NCI-H187 (cell line): ENCODE results near the gene BNC2.
"Not testable (repeated sequence)": the region's sequence is repeated elsewhere in the genome, so short reads cannot be mapped to it uniquely, and the experiment has no call there.

Source experiments
- DNase-seq, 2 experiments: peaks; one replicate each; lab custom pipeline; 2025; lab: John Stamatoyannopoulos, UW

Gene BNC2, protein sequence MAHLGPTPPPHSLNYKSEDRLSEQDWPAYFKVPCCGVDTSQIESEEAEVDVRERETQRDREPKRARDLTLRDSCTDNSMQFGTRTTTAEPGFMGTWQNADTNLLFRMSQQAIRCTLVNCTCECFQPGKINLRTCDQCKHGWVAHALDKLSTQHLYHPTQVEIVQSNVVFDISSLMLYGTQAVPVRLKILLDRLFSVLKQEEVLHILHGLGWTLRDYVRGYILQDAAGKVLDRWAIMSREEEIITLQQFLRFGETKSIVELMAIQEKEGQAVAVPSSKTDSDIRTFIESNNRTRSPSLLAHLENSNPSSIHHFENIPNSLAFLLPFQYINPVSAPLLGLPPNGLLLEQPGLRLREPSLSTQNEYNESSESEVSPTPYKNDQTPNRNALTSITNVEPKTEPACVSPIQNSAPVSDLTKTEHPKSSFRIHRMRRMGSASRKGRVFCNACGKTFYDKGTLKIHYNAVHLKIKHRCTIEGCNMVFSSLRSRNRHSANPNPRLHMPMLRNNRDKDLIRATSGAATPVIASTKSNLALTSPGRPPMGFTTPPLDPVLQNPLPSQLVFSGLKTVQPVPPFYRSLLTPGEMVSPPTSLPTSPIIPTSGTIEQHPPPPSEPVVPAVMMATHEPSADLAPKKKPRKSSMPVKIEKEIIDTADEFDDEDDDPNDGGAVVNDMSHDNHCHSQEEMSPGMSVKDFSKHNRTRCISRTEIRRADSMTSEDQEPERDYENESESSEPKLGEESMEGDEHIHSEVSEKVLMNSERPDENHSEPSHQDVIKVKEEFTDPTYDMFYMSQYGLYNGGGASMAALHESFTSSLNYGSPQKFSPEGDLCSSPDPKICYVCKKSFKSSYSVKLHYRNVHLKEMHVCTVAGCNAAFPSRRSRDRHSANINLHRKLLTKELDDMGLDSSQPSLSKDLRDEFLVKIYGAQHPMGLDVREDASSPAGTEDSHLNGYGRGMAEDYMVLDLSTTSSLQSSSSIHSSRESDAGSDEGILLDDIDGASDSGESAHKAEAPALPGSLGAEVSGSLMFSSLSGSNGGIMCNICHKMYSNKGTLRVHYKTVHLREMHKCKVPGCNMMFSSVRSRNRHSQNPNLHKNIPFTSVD

DNA sequence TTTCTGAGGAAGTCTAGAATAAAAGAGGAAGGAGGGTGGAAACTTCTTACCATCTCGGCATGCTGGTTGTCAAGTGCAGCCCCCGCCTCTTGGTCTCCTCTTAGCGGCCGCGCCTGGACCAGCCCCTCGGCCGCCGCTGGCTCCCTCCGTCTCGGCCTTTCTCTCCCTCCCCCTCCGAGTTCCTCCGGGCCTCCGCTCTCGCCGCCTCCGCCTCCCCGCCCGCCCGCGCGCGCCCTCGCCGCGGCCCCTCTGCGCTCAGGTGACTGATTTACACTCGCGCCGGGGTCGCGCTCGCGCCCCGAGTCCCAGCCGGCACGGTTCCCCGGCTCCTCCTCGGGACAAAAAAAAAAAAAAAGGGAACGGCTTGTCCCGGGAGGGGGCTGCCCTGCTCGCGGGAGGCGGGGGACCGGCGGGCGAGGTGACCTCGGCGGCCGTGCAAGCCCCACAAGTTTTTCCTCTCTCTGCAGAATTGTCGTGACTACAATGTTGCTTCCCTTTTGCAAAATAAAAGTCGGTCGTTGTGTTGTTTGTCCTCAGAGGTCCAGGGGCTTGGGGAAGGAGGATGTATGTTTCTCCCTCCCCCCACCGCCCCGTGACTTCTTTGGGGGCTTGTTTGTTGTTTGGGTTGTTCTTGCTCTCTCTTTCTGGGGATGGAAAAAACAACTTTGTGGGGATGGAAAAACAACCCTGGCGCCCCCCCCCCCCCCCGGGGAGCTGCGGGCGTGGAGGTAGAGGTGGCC is at the start of gene BNC2:
Gene BNC2 (minus strand): TSS at position 75 of the 740 bp plus-strand sequence. CDS start 22 bp downstream, at position 53.
- no peak for DNase-seq

DNA sequence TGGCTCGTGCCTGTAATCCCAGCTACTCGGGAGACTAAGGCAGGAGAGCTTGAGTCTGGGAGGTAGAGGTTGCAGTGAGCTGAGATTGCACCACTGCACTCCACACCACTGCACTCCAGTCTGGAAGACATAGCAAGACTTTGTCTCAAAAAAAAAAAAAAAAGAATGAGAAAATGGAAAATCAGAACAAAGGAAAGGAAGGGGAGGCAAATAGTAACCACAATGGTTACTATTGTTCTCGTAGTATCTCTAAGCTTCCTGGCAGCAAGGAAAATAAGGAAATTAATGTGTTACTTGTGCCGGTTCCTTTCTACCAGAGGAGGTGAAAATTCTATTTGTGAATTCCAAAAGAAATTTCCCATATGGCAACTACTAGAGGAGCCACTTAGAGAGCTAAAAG is 48.5 kb upstream of the BNC2 start:
- no peak for DNase-seq

DNA sequence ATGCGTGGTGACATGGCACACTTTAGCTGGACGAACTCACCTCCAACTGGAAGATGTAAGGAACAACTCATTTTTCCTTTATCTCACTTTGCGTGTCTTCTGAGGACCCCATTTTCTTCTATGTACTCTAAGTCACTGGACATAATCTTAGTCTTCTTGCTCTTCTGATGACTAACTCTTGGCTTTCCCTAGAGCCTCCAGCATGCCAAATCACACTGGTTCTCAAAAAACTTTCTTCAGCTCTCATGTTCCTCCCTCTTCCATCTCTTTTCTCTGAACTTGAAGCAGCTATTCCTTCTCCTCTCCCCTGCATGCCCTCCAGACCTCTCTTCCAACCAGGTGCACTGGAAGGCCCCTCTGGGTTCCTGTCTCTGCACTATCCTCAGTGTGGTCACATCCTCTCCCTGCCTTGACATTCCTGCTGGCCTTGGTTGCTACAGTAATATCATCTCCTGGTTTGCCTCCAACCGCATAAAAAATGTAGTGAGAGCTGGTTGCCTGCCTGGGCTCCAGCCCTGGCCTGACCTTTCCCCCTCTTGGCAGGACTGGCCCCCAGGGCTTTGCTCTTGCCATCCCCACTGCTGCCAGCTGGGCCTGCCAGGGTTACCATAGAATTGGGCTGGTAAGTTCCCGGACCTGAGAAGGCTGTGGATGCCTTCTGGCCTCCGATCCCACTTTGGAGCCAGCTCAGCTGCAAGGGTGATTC is 44.8 kb upstream of the BNC2 start:
- no peak for DNase-seq

DNA sequence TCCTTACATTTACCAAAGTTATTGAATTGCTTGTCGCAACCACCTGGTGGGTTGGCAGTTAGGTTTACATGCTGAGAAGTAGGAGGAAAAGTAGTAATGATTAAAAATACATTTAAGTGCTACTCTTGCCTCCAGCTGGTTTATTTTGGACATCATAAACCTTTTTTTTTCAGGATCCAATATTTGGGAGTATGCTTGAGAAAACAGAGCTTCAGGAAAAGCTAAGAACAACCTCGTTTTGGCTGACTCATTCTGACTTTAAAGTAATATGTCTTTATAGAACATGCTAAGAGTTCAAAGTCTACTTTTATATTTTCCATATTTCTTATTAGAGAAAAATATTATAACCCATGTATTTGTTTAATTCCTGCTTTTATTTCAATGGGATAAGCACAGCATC is 41.7 kb upstream of the BNC2 start:
- no peak for DNase-seq

DNA sequence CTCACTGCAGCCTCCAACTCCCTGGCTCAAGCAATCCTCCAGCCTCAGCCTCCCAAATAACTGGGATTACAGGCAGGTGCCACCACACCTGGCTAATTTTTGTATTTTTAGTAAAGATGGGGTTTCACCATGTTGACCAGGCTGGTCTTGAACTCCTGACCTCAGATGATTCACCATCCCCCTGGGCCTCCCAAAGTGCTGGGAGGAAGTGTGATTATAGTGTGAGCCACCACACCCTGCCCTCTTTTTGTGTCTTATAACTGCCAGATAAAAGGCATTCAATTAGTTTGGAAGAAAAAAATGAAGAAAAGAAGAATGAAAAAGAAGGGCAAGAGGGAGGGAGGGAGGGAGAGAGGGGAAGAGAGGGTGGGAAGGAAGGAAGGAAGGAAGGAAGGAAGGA is 37.7 kb upstream of the BNC2 start:
- DNase-seq, result not testable (repeated sequence)

DNA sequence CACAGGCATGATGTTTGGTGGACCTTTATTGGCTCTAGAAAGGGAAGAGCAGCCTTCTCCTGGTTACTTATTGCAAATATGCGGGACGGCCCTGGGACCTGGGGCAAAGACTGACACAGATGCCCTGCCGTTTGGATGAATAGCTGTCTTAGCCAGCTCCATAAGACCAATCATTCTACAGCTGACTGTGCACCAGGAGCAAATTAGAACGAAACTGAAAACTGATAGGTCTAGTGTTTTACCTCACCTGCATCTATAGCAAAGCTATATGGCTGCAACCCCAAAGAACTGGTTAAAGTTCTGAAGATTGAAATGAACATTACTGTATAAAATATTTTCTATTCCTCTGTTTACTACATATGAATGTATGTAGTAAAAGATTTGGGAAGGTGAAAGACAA is 34.2 kb upstream of the BNC2 start:
- no peak for DNase-seq

DNA sequence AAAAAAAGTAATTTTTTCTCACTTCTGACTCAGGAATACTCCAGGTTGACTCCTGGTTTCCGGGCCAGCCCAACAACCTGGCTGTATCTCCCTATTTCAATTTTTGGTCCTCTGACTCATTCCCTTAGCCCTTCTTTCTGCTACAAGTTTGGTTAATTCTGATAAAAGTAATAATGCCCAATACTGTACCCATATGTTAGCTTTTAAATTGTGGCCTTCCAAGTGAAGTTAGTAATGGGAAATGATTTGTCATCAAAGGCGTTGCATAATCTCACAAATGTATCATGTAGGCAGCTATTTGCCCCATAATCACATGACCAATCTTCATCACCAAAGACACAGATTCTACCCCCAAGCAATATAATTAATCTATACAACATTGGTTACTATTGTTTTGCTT is 31.1 kb upstream of the BNC2 start:
- no peak for DNase-seq

DNA sequence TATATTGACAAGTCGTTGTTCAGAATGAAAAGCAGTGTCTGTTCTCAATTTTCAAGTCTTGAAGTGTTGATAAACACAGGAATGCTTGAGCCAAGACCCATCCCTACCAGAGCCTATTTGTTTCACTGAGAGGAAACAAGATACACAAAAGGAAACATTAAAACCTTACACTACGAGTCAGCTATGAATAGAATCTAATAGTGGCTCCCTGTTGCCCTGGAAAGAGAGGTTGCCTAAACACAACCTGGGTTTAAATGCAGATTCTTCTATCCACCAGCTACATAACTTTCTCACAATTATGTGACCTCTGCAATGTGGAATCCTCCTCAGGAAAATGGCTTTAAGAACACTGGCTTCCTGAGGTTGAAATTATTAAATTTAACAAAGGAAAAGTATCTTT is 29.1 kb upstream of the BNC2 start:
- DNase-seq, result no peak

DNA sequence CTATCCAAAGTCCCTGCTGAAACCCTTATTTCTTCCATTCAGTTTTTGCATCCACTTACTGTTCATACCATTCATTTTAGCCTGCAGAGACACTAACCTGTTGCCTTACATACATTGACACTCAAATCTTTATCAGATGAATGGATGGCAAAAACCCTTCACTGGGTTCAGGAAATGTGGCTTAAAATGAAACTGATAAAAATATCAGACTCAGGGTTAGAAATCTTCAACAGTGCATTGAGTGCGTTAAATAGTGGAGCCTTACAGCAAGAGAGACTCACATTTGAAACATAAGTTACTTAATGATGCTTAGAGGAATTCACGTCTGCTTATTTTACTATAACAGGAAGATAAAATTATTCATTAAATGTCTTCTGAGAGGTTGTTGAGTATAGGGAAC is 28.0 kb upstream of the BNC2 start:
- no peak for DNase-seq

DNA sequence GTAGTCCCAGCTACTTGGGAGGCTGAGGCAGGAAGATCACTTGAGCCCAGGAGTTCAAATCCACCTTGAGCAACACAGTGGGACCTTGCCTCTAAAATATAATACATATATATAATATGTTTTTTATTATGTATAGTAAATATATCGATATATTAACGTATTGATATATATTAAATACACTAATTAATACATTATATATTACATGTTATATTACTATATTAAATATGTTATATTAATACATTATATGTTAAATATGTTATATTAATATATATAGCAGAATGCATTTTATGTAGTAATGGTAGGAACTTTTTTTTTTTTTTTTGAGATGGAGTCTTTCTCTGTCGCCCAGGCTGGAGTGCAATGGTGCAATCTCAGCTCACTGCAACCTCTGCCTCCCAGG is 18.1 kb upstream of the BNC2 start:
- DNase-seq, result no peak

DNA sequence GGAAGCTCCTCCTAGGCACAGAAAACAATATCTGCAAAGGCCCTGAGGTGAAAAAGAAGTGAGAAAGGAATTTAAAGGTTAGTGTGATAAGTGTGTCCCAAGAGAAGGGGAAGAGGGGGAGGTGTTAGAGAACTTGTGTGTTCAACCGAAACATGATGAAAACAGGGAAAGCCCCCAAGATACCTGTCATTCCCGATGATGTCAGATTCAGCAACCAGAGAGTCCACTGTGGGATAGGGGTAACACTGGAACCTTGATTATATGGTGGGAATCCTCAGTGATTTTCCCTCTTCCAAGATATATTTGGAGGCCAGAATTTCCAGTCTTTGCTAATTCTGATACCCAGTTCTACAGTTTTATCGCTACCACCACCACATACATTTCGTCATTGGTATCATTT is 15.5 kb upstream of the BNC2 start:
- DNase-seq, result no peak

DNA sequence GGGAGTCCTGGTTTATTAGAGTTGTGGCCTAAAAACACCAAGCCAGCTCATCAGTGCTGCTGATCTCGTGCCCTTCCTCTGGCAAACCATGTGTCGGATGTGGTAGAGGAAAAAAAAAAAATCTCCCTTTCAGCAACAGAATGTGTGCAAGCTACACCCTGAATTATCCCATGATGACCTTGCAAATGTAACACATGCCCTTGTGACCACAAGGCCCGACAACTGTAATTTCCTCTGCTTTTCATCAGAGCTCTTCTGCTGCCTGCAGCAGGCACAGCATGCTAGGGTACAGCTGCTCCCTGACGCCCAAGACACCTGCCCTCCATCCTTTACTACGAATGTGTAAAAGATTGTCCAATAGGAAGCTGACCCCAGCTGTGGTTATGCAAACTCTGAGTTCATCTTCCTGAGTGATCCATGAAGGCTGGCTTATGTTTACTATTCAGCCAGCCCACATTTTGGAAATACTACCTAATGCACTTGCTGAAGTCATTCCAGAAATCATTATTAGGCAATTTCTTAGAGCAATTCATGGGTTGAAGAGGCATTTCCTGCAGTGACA is 14.6 kb upstream of the BNC2 start:
- DNase-seq, result no peak

DNA sequence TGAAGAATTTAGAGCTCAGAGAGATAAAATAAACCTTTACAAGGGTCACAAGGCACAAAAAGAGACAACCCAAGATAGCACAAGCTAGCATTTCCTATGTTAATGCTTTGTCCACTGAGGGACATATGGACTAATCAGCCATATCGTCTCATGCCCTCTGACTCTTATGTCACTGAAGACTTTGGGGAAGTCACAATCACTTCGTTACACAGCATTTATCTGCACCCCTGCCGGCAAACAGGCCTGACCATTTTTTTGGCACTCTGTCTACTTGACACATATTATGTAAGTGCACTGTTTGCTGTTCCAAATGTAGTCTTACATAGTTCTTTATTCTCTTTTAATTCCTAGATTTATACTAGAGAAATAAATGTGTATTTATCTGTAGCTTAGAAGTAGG is 13.9 kb upstream of the BNC2 start:
- no peak for DNase-seq

DNA sequence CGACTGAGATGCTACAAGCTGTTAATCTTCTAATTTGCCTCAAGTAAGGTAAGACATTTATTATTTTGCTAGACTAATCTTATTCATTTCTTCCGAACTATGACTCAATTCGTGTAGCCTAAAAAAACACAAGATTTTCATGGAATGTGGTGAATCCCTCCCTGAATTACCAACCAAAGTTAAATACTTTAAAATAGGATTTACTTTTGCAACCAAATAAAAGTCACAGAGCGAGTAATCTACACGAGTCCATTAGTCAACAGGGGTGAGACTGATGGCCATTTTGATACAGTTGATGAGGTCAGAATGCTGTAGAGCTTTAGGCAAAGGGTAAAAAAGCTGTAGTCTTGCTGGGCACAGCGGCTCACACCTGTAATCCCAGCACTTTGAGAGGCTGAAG is 13.1 kb upstream of the BNC2 start:
- DNase-seq, result no peak

DNA sequence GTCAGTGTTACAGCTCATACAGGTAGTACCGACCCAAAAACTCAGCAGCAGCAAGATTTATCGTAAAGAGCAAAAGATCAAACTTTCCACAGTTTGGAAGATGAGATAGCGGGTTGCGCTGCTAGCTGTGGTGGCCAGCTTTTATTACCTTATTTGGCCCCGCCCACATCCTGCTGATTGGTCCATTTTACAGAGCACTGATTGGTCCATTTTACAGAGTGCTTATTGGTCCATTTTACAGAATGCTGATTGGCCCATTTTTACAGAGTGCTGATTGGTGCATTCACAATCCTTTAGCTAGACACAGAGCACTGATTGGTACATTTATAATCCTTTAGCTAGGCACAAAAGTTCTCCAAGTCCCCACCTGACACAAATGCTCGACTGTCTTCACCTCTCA is 12.0 kb upstream of the BNC2 start:
- DNase-seq, result not testable (repeated sequence)

DNA sequence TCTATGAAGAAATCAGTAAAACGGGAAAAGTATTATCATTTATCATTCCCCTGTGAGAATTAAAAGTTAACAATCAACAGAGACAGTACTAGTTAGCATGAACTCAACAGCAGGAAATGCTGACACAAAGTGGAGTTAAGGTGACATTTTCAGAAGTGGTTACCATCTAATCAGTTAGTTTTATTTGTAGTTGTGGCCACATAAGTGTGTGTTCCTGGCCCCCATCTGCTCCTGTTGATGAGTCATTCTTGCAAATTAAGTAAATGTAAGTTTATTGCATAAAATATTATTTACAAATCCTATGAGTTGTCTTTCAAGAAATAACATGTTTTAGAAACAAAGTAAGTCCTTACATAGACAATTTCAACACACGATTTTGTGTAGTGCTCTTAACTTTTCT is 8.9 kb upstream of the BNC2 start:
- no peak for DNase-seq

DNA sequence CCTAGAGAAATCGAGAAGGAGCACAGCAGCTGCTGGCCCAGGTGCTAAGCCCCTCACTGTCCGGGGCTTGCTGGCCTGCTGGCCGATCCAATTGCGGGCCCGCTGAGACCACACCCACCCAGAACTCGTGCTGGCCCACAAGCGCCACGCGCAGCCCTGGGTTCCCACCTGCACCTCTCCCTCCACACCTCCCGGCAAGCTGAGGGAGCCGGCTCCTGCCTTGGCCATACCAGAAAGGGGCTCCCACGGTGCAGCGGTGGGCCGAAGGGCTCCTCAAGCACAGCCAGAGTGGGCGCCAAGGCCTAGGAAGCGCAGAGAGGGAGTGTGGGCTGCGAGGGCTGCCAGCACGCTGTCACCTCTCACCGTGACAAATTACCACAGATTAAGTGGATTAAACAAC is 6.8 kb upstream of the BNC2 start:
- DNase-seq, result no peak

DNA sequence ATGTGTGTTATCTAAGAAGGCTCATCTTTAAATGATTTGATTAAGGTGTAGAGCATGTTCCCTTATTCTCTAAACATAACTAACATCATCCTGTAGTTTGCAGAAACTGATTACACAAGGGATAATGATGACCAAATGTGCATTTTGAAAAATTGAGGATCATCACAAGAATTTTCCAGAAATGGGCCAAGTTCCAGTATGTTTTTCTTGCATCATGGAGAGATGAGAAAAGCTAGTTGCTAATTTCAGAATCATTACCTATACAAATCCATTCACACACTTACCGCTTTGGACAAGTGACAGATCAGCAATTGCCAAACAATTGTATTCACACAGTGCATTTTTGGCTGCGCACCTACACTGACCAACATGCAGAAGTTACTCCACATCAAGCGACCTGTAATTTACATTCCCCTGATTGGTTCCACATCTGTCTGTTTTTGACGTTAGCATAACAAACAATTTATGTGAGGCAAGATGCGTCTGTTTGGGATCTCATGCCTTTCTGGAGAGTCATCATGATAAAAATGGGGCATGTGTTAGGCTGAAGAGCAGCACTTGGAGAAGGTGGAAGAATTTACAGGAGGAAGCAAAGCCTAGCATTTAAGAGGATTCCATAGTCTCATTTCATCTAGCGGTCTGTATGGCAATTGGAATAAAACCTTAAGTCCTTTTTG is 2.8 kb upstream of the BNC2 start:
- no peak for DNase-seq

DNA sequence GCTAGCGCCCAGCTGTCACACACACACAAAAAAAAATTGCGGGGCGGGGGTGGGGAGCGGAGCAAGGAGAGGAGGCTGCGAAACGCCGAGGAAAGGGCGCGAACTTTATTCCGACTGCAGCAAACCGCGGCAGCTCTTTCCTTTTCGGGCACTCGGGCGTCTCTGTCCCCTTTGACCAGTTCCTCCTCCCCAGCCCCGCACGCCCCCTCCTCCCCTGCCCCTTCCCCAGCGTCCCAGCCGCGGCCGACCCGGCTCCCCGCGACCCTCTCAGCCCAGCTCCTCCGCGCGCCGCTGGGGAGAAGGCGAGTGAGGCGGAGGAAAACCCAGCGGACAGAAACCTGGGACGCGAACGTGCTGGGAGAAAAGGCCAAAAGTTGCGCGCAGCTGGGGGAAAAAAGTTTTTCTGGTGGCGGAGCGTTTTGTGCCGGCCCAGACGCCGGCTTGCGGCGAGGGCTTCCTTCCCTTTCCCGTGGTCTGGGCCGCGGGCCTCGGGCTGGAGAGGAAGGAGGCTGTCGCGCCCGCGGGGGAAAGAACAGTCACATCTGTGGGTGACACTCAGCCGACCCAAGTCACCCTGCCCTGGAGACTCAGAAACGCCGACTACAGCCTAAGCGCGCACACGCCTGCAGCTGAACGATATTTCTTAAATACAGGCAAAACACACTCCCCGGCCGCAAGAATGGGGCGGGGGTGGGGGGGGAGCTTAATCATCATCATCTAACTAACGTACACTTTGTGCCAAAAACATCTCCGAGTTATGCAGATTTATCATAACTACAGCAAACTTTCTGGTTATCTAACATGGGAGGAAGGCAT is 1.1 kb upstream of the BNC2 start:
- DNase-seq, result no peak
